ENCODE results near the gene NACC1. TPM values are rescaled to one million over a fixed set of nuclear protein-coding genes. Genes with fewer than 3 reads are reported as not detected.
A peak's percentile ranks its signal among the peaks of the same experiment; 100 is the strongest.

The NACC1 gene
- total RNA-seq, 1 donor from 2014 or later = 35.5 TPM

GRCh38 chr19:13119627-13120026, 1.6 kb downstream of the NACC1 start:
- H3K27ac ChIP-seq = peak overlapping the region in 1 of 2 donors; percentile 4
- peaks cover 5 to 29% of the 10 kb centered on the region in 2 donors for H3K4me1 ChIP-seq
- intact Hi-C loops (cut with DNase I) = loop anchor here (5.0 kb wide), 1 partner anchor 613 kb away; no protein-coding TSS in a partner anchor

GRCh38 chr19:13120031-13120430, 2.0 kb downstream of the NACC1 start:
- Histone ChIP-seq H3K4me3 (peak overlapping the region in 1 of 2 donors; percentile 92), H3K4me1 (peaks cover 5 to 29% of the 10 kb centered on the region in 2 donors), H3K27ac (peak overlapping the region in 1 of 2 donors; percentile 4), H3K9me3 (no peaks in the 10 kb centered on the region), H3K36me3 (no peaks in the 10 kb centered on the region), H3K27me3 (no peaks in the 10 kb centered on the region)
- no peak for TF ChIP-seq CTCF (IDR thresholded peaks at IDR 0.05)
- no peak for DNase-seq (ENCODE audit: low spot score in 2 of 2)
- intact Hi-C loops (cut with DNase I) = no loop called here

More at GRCh38 chr19:13119627-13120026, 1.6 kb downstream of the NACC1 start:
- Histone ChIP-seq H3K36me3 (no peaks in the 10 kb centered on the region), H3K9me3 (no peaks in the 10 kb centered on the region), H3K4me3 (peak overlapping the region in 1 of 2 donors; percentile 92), H3K27me3 (no peaks in the 10 kb centered on the region)
- DNase-seq (ENCODE audit: low spot score in 2 of 2) = no peak
- TF ChIP-seq CTCF (IDR thresholded peaks at IDR 0.05) = no peak

DNA sequence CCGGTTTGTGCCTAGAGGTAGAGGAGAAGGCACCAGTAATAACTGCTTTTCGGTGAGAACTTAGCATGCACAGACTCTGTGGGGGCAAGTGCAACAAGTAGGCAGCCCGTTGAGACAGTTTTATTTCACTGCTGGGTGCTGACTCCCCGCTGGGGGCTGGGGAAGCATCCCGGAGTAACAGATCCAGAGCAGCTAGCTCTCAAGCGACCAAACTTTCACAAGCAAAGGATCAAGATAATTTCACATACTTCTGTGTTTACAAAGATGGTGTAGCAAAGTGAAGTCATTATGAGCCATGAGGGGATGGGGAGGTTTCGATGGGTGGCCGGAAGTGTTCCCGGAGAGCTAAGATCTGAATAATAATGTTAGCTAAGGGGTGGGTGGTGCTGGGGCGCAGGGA, 2.8 kb downstream of the NACC1 start:
- no peak for TF ChIP-seq CTCF (IDR thresholded peaks at IDR 0.05)
- Histone ChIP-seq H3K4me1 (peaks cover 5 to 24% of the 10 kb centered on the region in 2 donors), H3K27ac (no peak overlapping the region), H3K36me3 (no peaks in the 10 kb centered on the region), H3K27me3 (no peaks in the 10 kb centered on the region), H3K4me3 (no peak overlapping the region), H3K9me3 (no peaks in the 10 kb centered on the region)
- intact Hi-C loops (cut with DNase I) = no loop called here
- DNase-seq (ENCODE audit: low spot score in 2 of 2) = no peak

DNA sequence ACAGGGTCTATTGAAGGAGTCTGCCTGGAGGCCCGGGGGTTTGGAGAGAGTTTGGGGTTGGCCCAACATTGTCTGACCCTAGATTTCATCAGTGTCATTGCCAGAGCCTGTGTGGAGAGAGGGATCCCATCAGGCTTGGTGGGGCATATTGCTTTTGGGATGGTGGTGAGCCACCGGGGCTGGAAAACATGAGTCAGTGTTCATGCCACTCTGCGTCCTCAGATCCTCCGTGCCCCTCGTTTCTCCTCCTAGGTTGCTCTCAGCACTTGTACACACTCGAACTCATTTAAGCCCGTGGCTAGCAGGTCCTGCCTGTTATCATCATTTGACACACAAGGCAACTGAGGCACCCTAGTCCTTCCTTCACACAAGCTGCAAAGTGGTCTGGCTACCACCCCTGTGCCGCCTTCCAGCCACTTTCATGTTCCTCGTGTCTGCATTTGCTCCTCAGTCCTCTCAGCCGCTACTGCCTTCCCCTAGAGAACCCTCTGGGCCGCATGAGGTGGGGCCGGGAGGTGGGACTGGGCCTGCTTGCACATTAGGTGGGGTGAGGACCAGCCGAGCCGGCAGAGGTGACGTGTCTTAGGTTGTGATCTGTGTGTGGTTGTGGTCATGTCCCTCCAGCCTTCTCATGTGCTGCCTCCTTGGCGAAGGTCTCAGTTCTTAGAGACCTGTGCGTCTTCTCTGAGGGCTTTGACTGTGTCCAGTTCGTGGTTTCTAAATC, 3.6 kb downstream of the NACC1 start:
- no peaks in the 10 kb centered on the region for H3K27me3 ChIP-seq
- peaks cover 5 to 19% of the 10 kb centered on the region in 2 donors for H3K4me1 ChIP-seq
- no peak overlapping the region for H3K4me3 ChIP-seq
- intact Hi-C loops (cut with DNase I) = no loop called here
- no peak for DNase-seq (ENCODE audit: low spot score in 2 of 2)
- H3K27ac ChIP-seq = no peak overlapping the region
- TF ChIP-seq CTCF (IDR thresholded peaks at IDR 0.05) = no peak
- H3K36me3 ChIP-seq = no peaks in the 10 kb centered on the region
- no peaks in the 10 kb centered on the region for H3K9me3 ChIP-seq

DNA sequence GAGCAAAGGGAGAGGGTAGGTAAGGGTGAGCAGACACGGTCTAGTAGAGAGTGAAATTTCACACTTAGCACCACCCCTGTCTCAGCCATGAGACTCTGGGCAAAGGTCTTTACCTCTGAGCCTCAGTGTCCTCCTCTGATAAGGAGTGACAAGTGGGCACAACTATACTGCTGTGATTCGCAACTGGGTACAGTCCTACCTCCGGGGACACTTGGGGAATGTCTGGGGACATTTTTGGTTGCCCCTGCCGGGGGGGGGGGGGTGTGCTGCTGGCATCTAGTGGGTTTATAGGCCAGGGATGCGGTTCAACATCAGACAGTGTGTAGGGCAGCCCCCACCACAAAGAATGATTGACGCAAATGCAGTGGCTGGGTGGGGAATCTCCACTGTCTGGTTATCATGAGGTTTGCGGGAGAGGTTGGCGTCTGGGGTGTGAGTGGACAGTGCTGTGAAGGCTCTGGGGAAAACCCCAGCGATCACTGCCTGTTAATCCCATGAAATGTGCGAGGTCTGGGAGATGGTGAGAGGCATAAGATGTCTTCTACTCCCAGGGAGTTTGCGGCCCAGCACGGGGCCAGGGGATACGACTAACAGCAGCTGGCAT, 4.3 kb downstream of the NACC1 start:
- H3K27me3 ChIP-seq = no peaks in the 10 kb centered on the region
- no peak overlapping the region for H3K4me3 ChIP-seq
- no peak for DNase-seq (ENCODE audit: low spot score in 2 of 2)
- H3K9me3 ChIP-seq = no peaks in the 10 kb centered on the region
- no peak for TF ChIP-seq CTCF (IDR thresholded peaks at IDR 0.05)
- intact Hi-C loops (cut with DNase I) = no loop called here
- peaks cover 5 to 15% of the 10 kb centered on the region in 2 donors for H3K4me1 ChIP-seq
- no peak overlapping the region for H3K27ac ChIP-seq
- H3K36me3 ChIP-seq = no peaks in the 10 kb centered on the region
